ENCODE measurements around the gene PRIMA1.
A peak's percentile ranks its signal among the peaks of the same experiment; 100 is the strongest.

Gene PRIMA1

DNA sequence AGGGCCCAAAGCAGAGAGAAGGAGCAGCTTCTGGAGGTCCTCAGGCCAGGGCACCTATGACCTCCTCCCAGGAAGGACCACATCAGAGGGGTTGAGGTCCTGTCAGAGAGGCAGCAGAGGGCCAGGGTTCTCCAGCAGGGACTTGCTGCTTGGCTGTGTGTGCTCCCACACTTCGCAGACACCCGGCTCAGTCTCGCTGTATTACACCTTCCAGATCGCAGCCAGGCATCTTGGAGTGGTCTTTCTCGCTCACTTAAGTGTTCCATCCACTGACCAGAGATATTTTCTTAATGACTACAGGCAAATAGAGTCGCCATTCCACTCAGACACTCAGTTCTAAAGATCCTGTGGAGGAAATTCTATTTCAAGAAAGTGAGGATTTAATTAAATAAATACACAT, 84.3 kb downstream of the PRIMA1 start:
- H3K27ac Mint-ChIP-seq: no peak overlapping the region
- H3K4me1 Mint-ChIP-seq: no peaks in the 10 kb centered on the region
- H3K9me3 Mint-ChIP-seq: peaks cover 7% of the 10 kb centered on the region
- peaks cover 17% of the 10 kb centered on the region for H3K27me3 Mint-ChIP-seq
- no peak overlapping the region for H3K4me3 Mint-ChIP-seq
- peaks cover 2% of the 10 kb centered on the region for H3K36me3 Mint-ChIP-seq

DNA sequence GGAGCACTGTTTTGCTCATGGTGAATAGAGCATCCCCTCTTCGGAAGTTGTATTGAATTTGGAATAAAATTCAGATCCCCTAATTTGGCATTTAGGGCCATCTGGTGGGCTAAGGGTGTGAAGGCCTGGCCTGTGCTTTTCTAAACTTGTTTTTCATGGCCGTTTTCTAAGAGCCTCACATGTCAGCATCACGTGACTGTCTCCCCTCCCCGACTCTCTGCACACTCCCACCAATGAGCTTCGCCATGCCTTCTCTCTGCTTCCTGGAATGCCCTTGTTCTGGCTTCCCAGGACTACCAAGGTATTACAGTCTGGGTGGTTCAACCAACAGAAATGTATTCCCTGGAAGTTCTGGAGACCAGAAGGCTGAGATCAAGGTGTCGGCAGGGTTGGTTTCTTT, 85.3 kb downstream of the PRIMA1 start:
- Mint-ChIP-seq H3K4me3 (no peak overlapping the region), H3K9me3 (peaks cover 8% of the 10 kb centered on the region), H3K4me1 (no peaks in the 10 kb centered on the region), H3K27ac (no peak overlapping the region), H3K36me3 (peaks cover 2% of the 10 kb centered on the region), H3K27me3 (peaks cover 17% of the 10 kb centered on the region)

DNA sequence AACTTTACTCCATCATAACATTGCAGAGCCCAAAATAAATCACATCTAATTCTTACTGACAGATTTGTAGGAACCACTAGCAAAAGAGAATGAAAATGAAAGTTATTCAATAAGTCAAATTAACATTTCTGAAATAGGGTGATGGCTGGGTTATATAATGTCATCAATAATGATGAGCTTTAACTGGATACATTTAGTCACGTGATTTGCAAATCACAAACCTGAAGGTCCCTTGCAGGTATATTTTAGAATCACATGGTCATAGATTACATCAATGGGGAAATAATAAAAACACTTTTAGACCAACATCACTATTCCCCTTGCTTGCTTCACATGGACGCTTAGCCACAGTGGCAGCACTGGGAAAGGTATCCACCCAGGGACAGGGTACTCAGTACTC, 86.7 kb downstream of the PRIMA1 start:
- H3K4me3 Mint-ChIP-seq: no peak overlapping the region
- peaks cover 8% of the 10 kb centered on the region for H3K9me3 Mint-ChIP-seq
- no peaks in the 10 kb centered on the region for H3K4me1 Mint-ChIP-seq
- H3K36me3 Mint-ChIP-seq: peaks cover 2% of the 10 kb centered on the region
- H3K27ac Mint-ChIP-seq: no peak overlapping the region
- peaks cover 17% of the 10 kb centered on the region for H3K27me3 Mint-ChIP-seq

DNA sequence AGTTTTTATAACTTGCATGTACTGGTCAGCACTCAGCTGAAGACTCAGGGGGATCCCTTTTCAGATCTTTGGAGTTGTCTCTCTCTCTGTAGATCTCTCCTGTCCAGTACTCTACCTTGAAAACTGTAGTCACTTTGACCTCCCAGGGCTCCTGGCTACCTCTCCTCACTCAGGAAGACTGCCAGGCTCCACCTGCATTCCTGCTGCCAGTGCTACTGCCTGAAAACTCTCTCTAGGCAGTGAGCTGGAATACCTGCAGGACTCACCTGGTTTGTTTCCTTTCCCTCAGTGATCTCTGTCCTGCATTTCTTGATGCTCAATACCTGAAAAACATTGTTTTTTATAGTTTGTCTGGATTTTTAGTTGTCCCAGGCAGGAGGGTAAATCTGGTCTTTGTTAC, 87.4 kb downstream of the PRIMA1 start:
- peaks cover 2% of the 10 kb centered on the region for H3K36me3 Mint-ChIP-seq
- H3K9me3 Mint-ChIP-seq: peaks cover 8% of the 10 kb centered on the region
- H3K27ac Mint-ChIP-seq: no peak overlapping the region
- H3K4me1 Mint-ChIP-seq: no peaks in the 10 kb centered on the region
- peaks cover 15% of the 10 kb centered on the region for H3K27me3 Mint-ChIP-seq
- no peak overlapping the region for H3K4me3 Mint-ChIP-seq

DNA sequence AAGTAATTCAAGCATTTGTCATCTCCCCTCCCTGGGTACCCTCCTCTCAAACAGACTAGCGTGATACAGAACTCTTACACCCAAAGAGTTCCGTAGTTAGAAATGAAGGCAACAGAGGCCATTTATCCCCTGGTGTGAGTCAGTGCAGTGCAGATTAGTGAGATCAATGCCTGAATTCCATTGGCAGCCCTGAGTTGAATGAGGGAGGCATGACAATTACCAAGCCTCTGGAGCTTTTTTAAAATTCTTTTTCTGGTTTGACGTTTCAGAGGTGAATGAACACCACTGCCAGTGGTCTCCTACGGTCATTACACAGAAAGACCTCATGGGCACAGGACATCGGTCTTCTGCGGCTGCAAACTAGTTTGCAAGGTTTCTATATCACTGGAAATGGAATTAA, 94.4 kb downstream of the PRIMA1 start:
- Mint-ChIP-seq H3K36me3 (no peaks in the 10 kb centered on the region), H3K9me3 (peaks cover under 1% of the 10 kb centered on the region), H3K4me3 (no peak overlapping the region), H3K27ac (no peak overlapping the region), H3K27me3 (peaks cover 3% of the 10 kb centered on the region), H3K4me1 (no peaks in the 10 kb centered on the region)

DNA sequence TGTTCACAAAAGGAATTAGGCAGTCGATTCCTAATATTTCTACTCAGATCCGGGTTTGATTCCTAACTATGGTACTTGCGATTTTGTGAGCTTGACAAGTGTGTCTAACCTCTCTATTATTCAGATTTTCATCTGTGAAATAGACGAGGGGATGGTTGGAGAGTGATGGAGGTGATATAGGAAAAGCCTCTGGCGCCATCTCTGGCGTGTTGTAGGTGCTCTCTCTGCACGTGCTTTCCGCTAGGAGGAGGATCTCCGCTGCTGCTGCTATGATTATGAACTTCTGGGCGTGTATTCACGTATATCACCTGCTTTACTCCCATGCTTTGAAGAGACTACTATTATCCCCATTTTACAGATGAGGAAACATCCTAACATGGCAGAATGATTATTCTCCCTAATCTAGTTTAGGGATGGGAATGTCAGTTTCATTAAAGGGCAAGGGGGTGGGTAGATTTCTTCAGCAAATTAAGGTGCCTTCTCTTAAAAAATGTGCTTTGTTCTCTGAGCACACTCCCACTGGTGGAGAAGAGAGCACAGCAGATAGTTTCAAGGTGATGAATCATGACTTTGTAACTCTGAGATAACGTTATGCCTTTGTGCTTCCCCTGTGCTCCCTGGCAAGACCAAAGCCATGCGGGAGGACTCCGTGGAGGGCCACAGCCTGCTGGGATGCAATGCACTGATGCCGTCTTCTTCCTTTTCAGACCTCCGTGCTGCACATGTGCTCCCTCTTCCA, 97.1 kb downstream of the PRIMA1 start:
- H3K4me3 Mint-ChIP-seq: no peak overlapping the region
- no peaks in the 10 kb centered on the region for H3K9me3 Mint-ChIP-seq
- no peak overlapping the region for H3K27ac Mint-ChIP-seq
- H3K36me3 Mint-ChIP-seq: no peaks in the 10 kb centered on the region
- H3K4me1 Mint-ChIP-seq: no peaks in the 10 kb centered on the region
- peaks cover 11% of the 10 kb centered on the region for H3K27me3 Mint-ChIP-seq

DNA sequence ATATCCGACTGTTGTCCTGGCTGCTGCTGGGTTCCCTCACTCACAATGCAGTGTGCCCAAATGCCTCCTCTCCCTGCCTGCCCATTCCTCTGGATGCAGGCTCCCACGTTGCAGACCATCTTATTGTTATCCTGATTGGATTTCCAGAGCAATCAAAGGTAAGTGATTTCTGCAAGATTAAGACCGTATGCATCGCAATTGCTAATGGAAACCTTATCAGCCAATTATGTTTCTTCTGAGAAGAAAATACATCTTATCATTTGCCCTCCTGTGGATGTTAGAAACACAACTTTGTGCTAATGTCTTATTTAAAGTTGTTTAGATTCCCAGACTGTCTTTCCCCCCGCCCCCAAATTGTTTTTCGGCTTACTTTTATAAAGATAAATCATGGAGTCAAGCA, 98.1 kb downstream of the PRIMA1 start:
- no peaks in the 10 kb centered on the region for H3K36me3 Mint-ChIP-seq
- H3K9me3 Mint-ChIP-seq: no peaks in the 10 kb centered on the region
- H3K4me3 Mint-ChIP-seq: no peak overlapping the region
- no peaks in the 10 kb centered on the region for H3K4me1 Mint-ChIP-seq
- no peak overlapping the region for H3K27ac Mint-ChIP-seq
- peaks cover 12% of the 10 kb centered on the region for H3K27me3 Mint-ChIP-seq

DNA sequence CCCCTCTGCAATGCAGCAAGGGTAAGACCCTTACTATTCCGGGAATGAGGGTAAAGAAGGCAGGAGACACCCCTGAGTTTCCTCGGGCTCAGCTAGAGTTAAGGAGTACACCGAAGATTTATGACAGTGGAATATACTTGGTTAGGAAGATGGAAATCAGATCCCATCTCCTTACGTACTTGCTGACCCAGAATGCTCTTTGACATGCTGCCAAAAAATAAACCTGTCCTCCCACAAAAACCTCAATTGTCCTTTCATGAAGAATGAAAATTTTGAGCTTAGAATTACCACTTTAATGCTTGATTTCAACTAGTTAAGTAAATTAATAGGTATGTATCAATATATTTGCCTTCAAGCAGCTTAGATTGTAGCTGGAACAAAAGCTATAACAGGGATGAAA, 99.5 kb downstream of the PRIMA1 start:
- Mint-ChIP-seq H3K27ac (no peak overlapping the region), H3K9me3 (no peaks in the 10 kb centered on the region), H3K36me3 (no peaks in the 10 kb centered on the region), H3K27me3 (peaks cover 16% of the 10 kb centered on the region), H3K4me3 (no peak overlapping the region), H3K4me1 (no peaks in the 10 kb centered on the region)

DNA sequence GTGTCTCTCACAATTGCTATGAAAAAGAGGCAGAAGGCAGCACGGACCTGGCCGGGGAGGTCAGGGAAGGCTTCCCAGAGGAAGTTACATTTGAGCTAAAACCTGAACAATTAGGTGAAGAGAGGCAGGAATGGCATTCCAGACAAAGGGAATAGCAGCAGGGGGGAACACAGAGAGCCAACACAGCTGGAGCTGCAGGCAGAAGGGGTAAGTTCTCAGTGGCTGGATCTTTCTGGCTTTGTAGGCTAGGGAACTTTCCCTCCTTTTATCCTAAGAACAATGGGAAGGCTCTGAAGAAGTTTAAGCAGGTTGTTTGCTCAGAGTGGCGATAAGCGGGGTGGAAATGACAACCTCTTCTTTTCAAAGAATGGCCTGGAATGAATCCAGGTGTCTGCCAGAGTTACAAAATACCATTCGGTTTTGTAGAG, 100.0 kb downstream of the PRIMA1 start:
- Mint-ChIP-seq H3K27me3 (peaks cover 17% of the 10 kb centered on the region), H3K27ac (no peak overlapping the region), H3K4me3 (no peak overlapping the region), H3K9me3 (no peaks in the 10 kb centered on the region), H3K36me3 (no peaks in the 10 kb centered on the region), H3K4me1 (no peaks in the 10 kb centered on the region)

DNA sequence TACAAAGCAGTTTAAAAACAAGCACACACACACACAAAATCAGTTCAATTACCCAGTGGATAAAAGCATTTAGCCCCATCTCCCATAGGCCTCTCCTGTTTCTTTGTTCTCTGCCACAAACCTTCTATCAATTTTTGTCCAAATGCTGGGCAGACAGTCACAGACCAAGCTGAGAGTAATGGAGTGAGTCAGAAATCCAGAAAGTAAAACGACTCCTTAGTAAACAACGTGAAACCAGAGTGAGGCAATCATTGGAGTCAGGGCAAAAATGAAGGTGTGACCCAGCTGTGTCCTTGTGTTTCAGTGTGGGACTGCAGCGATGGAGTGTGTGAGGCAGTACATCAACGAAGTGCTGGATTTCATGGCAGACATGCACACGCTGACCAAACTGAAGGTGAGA, 102.0 kb downstream of the PRIMA1 start:
- H3K4me1 Mint-ChIP-seq: no peaks in the 10 kb centered on the region
- peak overlapping the region; percentile 43 for H3K27ac Mint-ChIP-seq
- no peaks in the 10 kb centered on the region for H3K36me3 Mint-ChIP-seq
- H3K9me3 Mint-ChIP-seq: no peaks in the 10 kb centered on the region
- no peak overlapping the region for H3K4me3 Mint-ChIP-seq
- H3K27me3 Mint-ChIP-seq: peaks cover 17% of the 10 kb centered on the region

DNA sequence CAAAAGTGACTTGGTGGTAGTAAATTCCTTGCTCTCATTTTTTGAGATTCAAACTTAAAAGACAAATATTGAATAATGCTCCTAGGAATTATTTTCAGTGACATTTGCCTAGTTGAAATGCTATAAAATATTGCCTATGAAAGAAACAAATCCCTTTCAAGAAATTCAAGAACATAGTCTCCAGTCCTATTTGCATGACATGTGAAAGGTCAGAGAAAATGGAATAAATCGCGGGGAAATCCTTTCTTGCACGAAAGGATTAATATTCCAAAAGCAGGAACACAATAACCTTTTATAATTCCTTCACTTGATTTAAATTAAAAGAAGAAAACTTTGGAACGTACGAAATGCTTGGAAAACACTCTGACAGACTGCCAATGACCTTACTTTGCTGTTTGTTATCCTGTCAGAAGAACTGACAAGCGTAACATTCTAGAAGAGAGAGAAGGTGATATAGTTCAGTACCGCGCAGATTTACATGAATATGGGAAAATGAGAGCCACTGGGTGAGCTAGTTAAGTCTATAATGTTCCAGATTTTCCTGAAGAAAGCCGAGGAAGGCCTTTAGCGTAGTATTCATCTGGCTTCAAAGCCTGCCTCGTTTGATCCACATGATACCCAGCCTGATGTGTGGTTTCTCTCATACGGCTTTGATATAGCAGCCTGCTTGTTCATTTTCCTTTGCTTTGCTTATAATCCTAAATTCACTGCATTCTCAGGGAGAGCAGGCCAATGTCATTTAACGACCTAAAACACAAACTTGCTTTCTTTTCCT, 103.0 kb downstream of the PRIMA1 start:
- Mint-ChIP-seq H3K4me3 (no peak overlapping the region), H3K27me3 (peaks cover 17% of the 10 kb centered on the region), H3K4me1 (no peaks in the 10 kb centered on the region), H3K27ac (no peak overlapping the region), H3K9me3 (no peaks in the 10 kb centered on the region), H3K36me3 (no peaks in the 10 kb centered on the region)

DNA sequence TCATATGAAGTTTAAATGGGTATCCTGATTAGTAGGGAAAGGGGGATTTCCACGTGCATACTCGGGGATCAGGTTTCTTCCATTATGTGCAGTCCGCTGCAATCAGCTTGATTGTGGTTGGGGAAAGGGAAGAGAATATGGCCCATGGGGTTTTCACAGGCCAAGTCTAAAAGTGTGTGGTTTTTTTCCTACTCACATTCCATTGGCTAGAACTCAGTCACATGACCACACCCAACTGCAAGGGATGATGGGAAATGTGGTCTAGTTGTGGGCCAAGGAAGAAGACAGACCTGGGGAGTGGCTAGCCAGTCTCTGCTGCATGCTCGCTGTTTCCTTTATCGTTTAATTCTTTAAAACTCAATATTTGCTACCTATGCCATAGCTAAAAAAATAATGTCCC, 105.1 kb downstream of the PRIMA1 start:
- no peak overlapping the region for H3K27ac Mint-ChIP-seq
- H3K4me3 Mint-ChIP-seq: no peak overlapping the region
- no peaks in the 10 kb centered on the region for H3K36me3 Mint-ChIP-seq

DNA sequence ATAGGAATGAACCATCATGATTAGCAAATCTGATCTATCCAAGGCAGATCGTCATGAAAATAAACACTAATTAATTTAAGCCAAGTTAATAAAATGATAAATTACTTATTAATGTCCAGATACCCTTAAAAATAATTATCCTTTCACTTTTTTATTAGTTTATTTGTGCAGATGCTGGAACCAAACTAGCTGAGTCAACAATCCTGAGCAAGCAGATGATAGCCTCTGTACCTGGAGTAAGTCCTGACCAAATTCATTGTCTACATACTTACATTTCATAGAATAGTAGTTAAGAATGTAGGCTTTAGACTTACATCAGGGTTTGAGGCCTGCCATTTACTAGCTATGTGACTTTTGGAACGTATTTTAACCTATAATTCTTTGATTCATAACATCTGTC, 105.8 kb downstream of the PRIMA1 start:
- Mint-ChIP-seq H3K4me1 (no peaks in the 10 kb centered on the region), H3K4me3 (no peak overlapping the region), H3K9me3 (no peaks in the 10 kb centered on the region), H3K27ac (no peak overlapping the region), H3K36me3 (no peaks in the 10 kb centered on the region), H3K27me3 (peaks cover 12% of the 10 kb centered on the region)

More for the DNA sequence above, 105.1 kb downstream of the PRIMA1 start:
- H3K9me3 Mint-ChIP-seq: no peaks in the 10 kb centered on the region
- H3K27me3 Mint-ChIP-seq: peaks cover 14% of the 10 kb centered on the region
- no peaks in the 10 kb centered on the region for H3K4me1 Mint-ChIP-seq

DNA sequence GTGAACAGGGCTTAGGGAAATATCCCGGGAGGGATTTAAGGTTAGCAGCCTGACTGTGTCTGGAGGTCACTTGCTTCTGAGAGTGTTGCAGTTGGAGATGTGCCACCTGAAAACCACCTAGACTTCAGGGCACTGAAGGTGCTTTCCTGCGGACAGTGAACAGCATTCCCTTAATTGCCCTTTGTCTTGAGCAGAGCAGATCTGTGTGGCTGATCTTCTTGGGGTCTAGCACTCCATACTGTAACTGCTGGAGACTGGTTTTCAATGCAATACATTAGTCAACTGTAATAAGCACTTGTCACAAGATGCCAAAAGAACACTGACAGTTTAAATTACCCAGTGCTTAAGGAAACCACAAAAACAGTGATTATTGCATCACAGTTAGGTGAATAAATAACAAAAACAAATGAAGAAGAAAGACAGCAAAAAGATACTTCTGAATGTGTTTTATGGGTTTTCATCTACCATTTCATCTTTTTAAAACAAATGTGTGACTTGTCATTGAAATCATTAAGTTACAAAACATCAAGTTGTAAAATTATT, 111.8 kb downstream of the PRIMA1 start:
- Mint-ChIP-seq H3K36me3 (no peaks in the 10 kb centered on the region), H3K4me1 (no peaks in the 10 kb centered on the region), H3K4me3 (no peak overlapping the region), H3K27ac (no peak overlapping the region), H3K9me3 (no peaks in the 10 kb centered on the region), H3K27me3 (peaks cover 7% of the 10 kb centered on the region)

DNA sequence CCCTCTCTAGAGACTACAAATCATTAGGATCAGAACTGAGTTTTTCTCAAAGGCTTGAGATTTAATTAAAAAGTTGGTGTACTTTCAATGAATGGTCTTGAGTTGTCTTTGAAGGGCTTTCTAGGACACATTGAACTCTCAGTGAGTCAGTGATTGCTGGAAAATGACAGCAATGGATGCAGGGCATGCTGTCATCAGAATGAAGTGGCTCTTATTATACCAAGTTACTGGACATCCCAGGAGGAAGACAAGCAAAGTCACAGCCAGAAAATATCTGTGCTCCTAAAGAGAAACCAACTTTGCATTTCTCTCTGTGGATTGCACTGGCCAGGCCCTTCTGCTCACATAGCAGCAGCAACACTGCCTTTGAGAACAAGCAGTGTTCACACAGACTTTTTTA, 112.6 kb downstream of the PRIMA1 start:
- Mint-ChIP-seq H3K4me3 (no peak overlapping the region), H3K4me1 (no peaks in the 10 kb centered on the region), H3K27me3 (peaks cover 7% of the 10 kb centered on the region), H3K9me3 (no peaks in the 10 kb centered on the region), H3K36me3 (no peaks in the 10 kb centered on the region), H3K27ac (no peak overlapping the region)

DNA sequence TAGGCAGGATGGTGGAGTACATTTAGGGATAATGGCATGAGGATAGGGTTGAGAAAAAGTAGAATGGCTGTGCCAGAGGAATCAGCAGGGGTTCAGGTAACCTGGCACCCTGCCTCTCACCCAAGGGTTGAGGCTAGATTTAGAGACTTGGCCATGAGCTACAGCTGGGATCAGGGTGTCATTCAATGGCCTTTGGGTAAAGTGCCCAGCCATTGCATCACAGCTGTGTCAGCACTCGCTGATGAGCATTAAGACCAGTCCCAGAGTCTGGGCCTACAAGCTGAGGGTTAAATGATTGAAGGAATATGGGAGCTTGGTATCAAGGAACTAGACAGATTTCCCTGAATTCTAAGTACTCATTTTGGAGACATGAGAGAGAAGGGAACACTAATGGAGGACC, 113.9 kb downstream of the PRIMA1 start:
- Mint-ChIP-seq H3K27ac (no peak overlapping the region), H3K27me3 (peaks cover 7% of the 10 kb centered on the region), H3K4me3 (no peak overlapping the region), H3K36me3 (no peaks in the 10 kb centered on the region), H3K4me1 (no peaks in the 10 kb centered on the region), H3K9me3 (no peaks in the 10 kb centered on the region)
